PFSK-1 (cell line): ENCODE data around the gene NDUFAF2.

ENCODE experiments used
- FOXP2 ChIP-seq: optimal IDR thresholded peaks from 2 replicates; pipeline ENCODE3; 2011; ENCODE audit warnings: borderline replicate concordance, control low read depth, inconsistent platforms; ENCODE audit not compliant: insufficient read depth; ENCODE audit errors: extremely low read length, extremely low read depth
- POLR2AphosphoS5 ChIP-seq: IDR thresholded peaks from 2 replicates; pipeline ENCODE4 v1.6.1; 2012; ENCODE audit warnings: low read depth, mild to moderate bottlenecking, control low read depth, low read length, moderate library complexity
- REST ChIP-seq, 2 experiments: IDR thresholded peaks; 2 replicates each; pipeline versions ENCODE4 v1.6.1 to v1.8.0; 2011 to 2012; ENCODE audit warnings: low read depth in 2 of 2, low read length in 2 of 2, control low read depth in 1 of 2, inconsistent platforms in 1 of 2, mild to moderate bottlenecking in 1 of 2, moderate library complexity in 1 of 2; ENCODE audit not compliant: insufficient read depth in 1 of 2
- SIN3A ChIP-seq: IDR thresholded peaks from 2 replicates; pipeline ENCODE4 v1.6.1; 2012; ENCODE audit warnings: mild to moderate bottlenecking, low read length, moderate library complexity, borderline replicate concordance; ENCODE audit not compliant: insufficient read depth
- TAF1 ChIP-seq: IDR thresholded peaks from 2 replicates; pipeline ENCODE4 v1.6.1; 2012; ENCODE audit warnings: low read length, control low read depth, borderline replicate concordance; ENCODE audit not compliant: insufficient read depth

Gene NDUFAF2

GRCh38 chr5:61151893-61152292, 206.9 kb downstream of the NDUFAF2 start:
- TF ChIP-seq POLR2AphosphoS5 (no peak), TAF1 (no peak)

GRCh38 chr5:61159070-61159469, 214.1 kb downstream of the NDUFAF2 start:
- TF ChIP-seq REST (IDR thresholded peaks at IDR 0.05; ENCODE audit: insufficient read depth in 1 of 2, low read depth in 2 of 2, low read length in 2 of 2) (no peak), TAF1 (no peak), POLR2AphosphoS5 (no peak), SIN3A (no peak), FOXP2 (no peak)

GRCh38 chr5:61159836-61160235, 214.8 kb downstream of the NDUFAF2 start:
- TF ChIP-seq POLR2AphosphoS5: no peak
- no peak for TF ChIP-seq TAF1
- TF ChIP-seq REST (IDR thresholded peaks at IDR 0.05; ENCODE audit: insufficient read depth in 1 of 2, low read depth in 2 of 2, low read length in 2 of 2): no peak
- no peak for TF ChIP-seq SIN3A
- TF ChIP-seq FOXP2: no peak

GRCh38 chr5:61160497-61160896, 215.5 kb downstream of the NDUFAF2 start:
- TF ChIP-seq REST (IDR thresholded peaks at IDR 0.05; ENCODE audit: insufficient read depth in 1 of 2, low read depth in 2 of 2, low read length in 2 of 2) (no peak), TAF1 (no peak), POLR2AphosphoS5 (no peak)

- TF ChIP-seq SIN3A (no peak), FOXP2 (no peak), REST (IDR thresholded peaks at IDR 0.05; ENCODE audit: insufficient read depth in 1 of 2, low read depth in 2 of 2, low read length in 2 of 2) (no peak), TAF1 (peak; percentile 51; the same call in 1 of the 2 replicates), POLR2AphosphoS5 (peak; percentile 59)
Observed at GRCh38 chr5:61162010-61162831, 217.2 kb downstream of the NDUFAF2 start, which contains the start of gene SMIM15. TSS of gene SMIM15 (minus strand) at chr5:61162468. CDS start at chr5:61160171, 2,297 bp downstream.
